Transverse colon (tissue), 4 donors: ENCODE measurements around the gene ZNF678. TPM values are rescaled to one million over a fixed set of nuclear protein-coding genes. Genes with fewer than 3 reads are reported as not detected.
A peak's percentile ranks its signal among the peaks of the same experiment; 100 is the strongest.
"Not testable (repeated sequence)": the region's sequence is repeated elsewhere in the genome, so short reads cannot be mapped to it uniquely, and the experiment has no call there.

ENCODE experiments used
- DNase-seq: peaks from one replicate; pipeline ENCODE4 v3.0.0-alpha.2; 2019
- H3K27ac ChIP-seq, 4 donors: fragments of 200-600 bp; sonication (generic); 2 replicates each; pipeline ENCODE4 v1.5.1; 2016 to 2018; ENCODE audit warnings: inconsistent platforms in 4 of 4
- H3K27me3 ChIP-seq: fragments of 200-600 bp; sonication (generic); 2 replicates; pipeline ENCODE4 v1.5.1; 2017; ENCODE audit warnings: inconsistent platforms
- H3K36me3 ChIP-seq, 4 donors: fragments of 200-600 bp; sonication (generic); 2 replicates each; pipeline ENCODE4 v1.5.1; 2017 to 2019; ENCODE audit warnings: inconsistent platforms in 4 of 4
- H3K4me1 ChIP-seq, 4 donors: fragments of 200-600 bp; sonication (generic); 2 replicates each; pipeline ENCODE4 v1.5.1; 2017 to 2020; ENCODE audit warnings: inconsistent platforms in 4 of 4
- H3K4me3 ChIP-seq, 4 donors: fragments of 200-600 bp; sonication (generic); 1 replicate in 1 of 4; 2 replicates in 3 of 4; pipeline versions ENCODE4 v1.5.1 to v1.6.1; 2017 to 2019; ENCODE audit warnings: inconsistent platforms in 4 of 4
- H3K9me3 ChIP-seq, 2 donors: fragments of 200-600 bp; sonication (generic); 2 replicates each; pipeline ENCODE4 v1.5.1; 2017 to 2019; ENCODE audit warnings: inconsistent platforms in 2 of 2
- CTCF ChIP-seq, 5 experiments: fragments of 200-600 bp in 3 of 5; fragments of 450-650 bp in 2 of 5; sonication (generic) in 3 of 5; IDR thresholded peaks; 1 replicate in 2 of 5; 2 replicates in 3 of 5; pipeline ENCODE4 v1.5.1; 2016 to 2017; ENCODE audit warnings: antibody characterized with exemption in 5 of 5, inconsistent platforms in 3 of 5, mild to moderate bottlenecking in 2 of 5, moderate library complexity in 1 of 5
- EP300 ChIP-seq: sonication (generic); formaldehyde crosslinking; IDR thresholded peaks from one replicate; pipeline ENCODE4 v1.6.1; 2017; ENCODE audit warnings: antibody characterized with exemption, low read depth
- POLR2A ChIP-seq: fragments of 450-650 bp; IDR thresholded peaks from one replicate; pipeline ENCODE4 v1.6.1; 2016; ENCODE audit warnings: antibody characterized with exemption, mild to moderate bottlenecking, moderate library complexity
- POLR2AphosphoS5 ChIP-seq, 3 donors: sonication (generic); formaldehyde crosslinking; IDR thresholded peaks; one replicate each; pipeline ENCODE4 v1.6.1; 2016; ENCODE audit warnings: antibody characterized with exemption in 3 of 3
- WGBS, 2 donors: methylation state at CpG; one replicate each; pipeline ENCODE4 v1.1.5; 2018; ENCODE audit warnings: low coverage in 1 of 2; 5-methylcytosine and 5-hydroxymethylcytosine counted together
- in situ Hi-C, 4 donors: fragments of 200-750 bp; cut with MboI; loops; one replicate each; pipeline versions ENCODE4 v1.15.0 to v1.15.1; 2017; ENCODE audit warnings: low sequenced_read_pairs in 3 of 4, low pct_ligation_motif_present in 1 of 4, low pct_unique_long_range_greater_than_20kb in 1 of 4
- intact Hi-C: fragments of 100-400 bp; cut with DNase I; formaldehyde crosslinking; loops from one replicate; pipeline ENCODE4 v1.15.1; 2023; ENCODE audit warnings: low total_unique reads
- total RNA-seq, 4 donors: library from RNA; depleted of rRNA; stranded (reverse); fragments of >200 nt; gene quantifications; one replicate each; pipeline ENCODE4 v1.1.0, GENCODE V29; 2016

Gene ZNF678
- total RNA-seq, 4 donors from 2014 or later: 5.2 to 80.2 (median 14.7) TPM

GRCh38 chr1:227548448-227548847 lies 14.9 kb upstream of the ZNF678 start:
- no peak for DNase-seq
- 25 to 57% methylated on average over 3 of the region's 3 CpGs for WGBS, 2 donors
- TF ChIP-seq CTCF (IDR thresholded peaks at IDR 0.05) (no peak), EP300 (no peak), POLR2AphosphoS5 (IDR thresholded peaks at IDR 0.05) (no peak), POLR2A (no peak)
- Histone ChIP-seq H3K4me3 (no peak overlapping the region), H3K27me3 (no peaks in the 10 kb centered on the region), H3K9me3 (peaks cover 4% of the 10 kb centered on the region in 2 donors), H3K4me1 (peaks cover 7 to 32% (median 14%) of the 10 kb centered on the region in 4 donors), H3K27ac (peak overlapping the region; percentile 35 to 49 (median 39)), H3K36me3 (no peaks in the 10 kb centered on the region)
- intact Hi-C loops (no loop called here), in situ Hi-C loops (no loop called here)

- in situ Hi-C loops (no loop called here), intact Hi-C loops (no loop called here)
- TF ChIP-seq POLR2AphosphoS5 (IDR thresholded peaks at IDR 0.05): peak in 1 of 3 donors; percentile 26
- TF ChIP-seq POLR2A: no peak
- TF ChIP-seq EP300: peak; percentile 29
- WGBS, 2 donors: 36% methylated on average over 2 of the region's 2 CpGs; no CpG with 5 or more reads in 1 of the 2 donors
- peaks cover 7 to 32% (median 14%) of the 10 kb centered on the region in 4 donors for H3K4me1 ChIP-seq
- H3K36me3 ChIP-seq: no peaks in the 10 kb centered on the region
- peak overlapping the region; percentile 49 to 65 (median 60) for H3K27ac ChIP-seq
- H3K27me3 ChIP-seq: no peaks in the 10 kb centered on the region
- H3K4me3 ChIP-seq: no peak overlapping the region
- no peak for DNase-seq
- peaks cover 4% of the 10 kb centered on the region in 2 donors for H3K9me3 ChIP-seq
Observed at GRCh38 chr1:227549892-227550291, 13.5 kb upstream of the ZNF678 start.

GRCh38 chr1:227551881-227552280 lies 11.5 kb upstream of the ZNF678 start:
- H3K36me3 ChIP-seq, H3K27me3 ChIP-seq, H3K9me3 ChIP-seq, intact Hi-C loops, H3K4me3 ChIP-seq, in situ Hi-C loops, H3K27ac ChIP-seq, DNase-seq: not testable (repeated sequence)
- H3K4me1 ChIP-seq: peaks cover 7 to 32% (median 14%) of the 10 kb centered on the region in 4 donors
- WGBS, 2 donors: 81 to 100% methylated on average over 1 of the region's 1 CpG

GRCh38 chr1:227556288-227556687 lies 7.1 kb upstream of the ZNF678 start:
- Histone ChIP-seq H3K9me3 (peaks cover 4% of the 10 kb centered on the region in 2 donors), H3K27me3 (peaks cover 32% of the 10 kb centered on the region), H3K4me1 (no peaks in the 10 kb centered on the region), H3K27ac (peak overlapping the region in 1 of 4 donors; percentile 12), H3K36me3 (no peaks in the 10 kb centered on the region), H3K4me3 (no peak overlapping the region)
- no peak for TF ChIP-seq POLR2A
- TF ChIP-seq CTCF (IDR thresholded peaks at IDR 0.05): no peak
- TF ChIP-seq POLR2AphosphoS5 (IDR thresholded peaks at IDR 0.05): no peak
- no peak for TF ChIP-seq EP300
- DNase-seq: no peak
- intact Hi-C loops: no loop called here
- in situ Hi-C loops: no loop called here
- 53 to 59% methylated on average over 3 to 7 of the region's 7 CpGs for WGBS, 2 donors

GRCh38 chr1:227557962-227558725 lies 5.2 kb upstream of the ZNF678 start:
- no peaks in the 10 kb centered on the region for H3K36me3 ChIP-seq
- in situ Hi-C loops (no loop called here), intact Hi-C loops (no loop called here)
- no peak for DNase-seq
- TF ChIP-seq CTCF (IDR thresholded peaks at IDR 0.05) (no peak), EP300 (no peak), POLR2AphosphoS5 (IDR thresholded peaks at IDR 0.05) (no peak), POLR2A (no peak)
- no peaks in the 10 kb centered on the region for H3K9me3 ChIP-seq
- no peak overlapping the region for H3K4me3 ChIP-seq
- H3K27me3 ChIP-seq: peaks cover 32% of the 10 kb centered on the region
- 78 to 79% methylated on average over 8 to 29 of the region's 29 CpGs for WGBS, 2 donors
- no peaks in the 10 kb centered on the region for H3K4me1 ChIP-seq
- H3K27ac ChIP-seq: no peak overlapping the region
